ENCODE measurements around the gene LNX2. TPM values are rescaled to one million over a fixed set of nuclear protein-coding genes. Genes with fewer than 3 reads are reported as not detected.

Gene LNX2
- 2.2 to 4.1 TPM (median 3.4 TPM) in 5 replicates for total RNA-seq (2022; extraction: Qiagen RNA extraction; ENCODE audit: low read depth)

DNA sequence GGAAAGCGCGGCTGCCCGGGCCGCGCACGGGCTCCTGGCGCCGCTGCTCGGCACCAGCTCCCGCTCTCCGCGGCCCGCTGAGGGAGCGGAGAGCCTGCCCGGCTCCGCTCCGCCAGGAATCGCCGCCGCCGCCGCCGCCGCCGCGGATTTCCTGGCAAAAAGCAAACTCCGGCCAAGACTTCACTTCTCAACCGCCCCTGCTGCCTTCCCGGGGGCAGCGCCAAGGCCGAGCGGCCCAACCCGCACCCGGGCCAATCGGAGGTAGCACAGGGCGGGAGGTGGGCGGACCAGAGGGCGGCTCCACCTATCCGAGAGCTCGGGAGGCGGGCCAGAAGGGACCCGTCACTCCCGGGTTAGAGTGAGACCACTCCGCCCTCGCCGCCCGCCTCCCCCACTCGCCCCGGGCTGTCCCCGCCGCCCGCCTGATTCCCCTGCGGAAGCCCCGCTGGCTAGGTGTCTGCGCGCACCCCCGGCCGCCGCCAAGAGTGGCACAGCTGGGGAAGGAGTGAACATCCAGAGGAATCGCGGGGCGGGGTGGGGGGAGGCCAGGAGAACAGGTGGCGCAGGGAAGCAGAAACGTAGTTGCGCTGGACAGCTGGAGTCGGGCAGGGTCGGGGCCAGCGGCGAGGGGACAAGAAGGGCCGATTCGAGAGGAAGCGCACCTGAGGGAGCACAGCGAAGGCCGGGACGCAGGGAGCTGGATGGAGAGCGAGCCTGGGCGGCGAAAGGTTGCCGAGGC lies at the start of gene LNX2:
LNX2 (minus strand) TSS at position 153 of the 739 bp plus-strand sequence. CDS start 38,826 bp downstream, outside the sequence.

GRCh38 chr13:27621366-27622101 lies 1.2 kb upstream of the LNX2 start, which contains the start of gene POLR1D:
Gene POLR1D, plus strand, starts transcription at chr13:27621892. Its CDS starts 92 bp downstream, at chr13:27621984.

Other genes starting within 250 kb of the LNX2 start
- 84.9 to 103 TPM (median 99.9 TPM) in 5 replicates for gene GTF3A, start 195.9 kb downstream of the LNX2 start, total RNA-seq (2022; extraction: Qiagen RNA extraction; ENCODE audit: low read depth)
- gene MTIF3, start 170.0 kb downstream of the LNX2 start, total RNA-seq (2022; extraction: Qiagen RNA extraction; ENCODE audit: low read depth) = 19.1 to 22.9 TPM (median 21.1 TPM) in 5 replicates
- 152 to 175 TPM (median 159 TPM) in 5 replicates for gene POLR1D, start 1.4 kb upstream of the LNX2 start, total RNA-seq (2022; extraction: Qiagen RNA extraction; ENCODE audit: low read depth)
- not detected in 5 replicates for gene GSX1, start 172.0 kb upstream of the LNX2 start, total RNA-seq (2022; extraction: Qiagen RNA extraction; ENCODE audit: low read depth)